Suprapubic skin (tissue), 4 donors: ENCODE data around the gene KIF6. TPM values are rescaled to one million over a fixed set of nuclear protein-coding genes. Genes with fewer than 3 reads are reported as not detected.

Experiments used
- DNase-seq, 2 donors: peaks; one replicate each; pipeline ENCODE4 v3.0.0-alpha.2; 2019; ENCODE audit warnings: low spot score in 2 of 2
- H3K27ac ChIP-seq: fragments of 200-600 bp; sonication (generic); one replicate; pipeline ENCODE4 v1.5.1; 2019
- H3K27me3 ChIP-seq: fragments of 200-600 bp; sonication (generic); one replicate; pipeline ENCODE4 v1.5.1; 2019
- H3K36me3 ChIP-seq: fragments of 200-600 bp; sonication (generic); one replicate; pipeline ENCODE4 v1.5.1; 2019
- H3K4me1 ChIP-seq: fragments of 200-600 bp; sonication (generic); one replicate; pipeline ENCODE4 v1.5.1; 2019
- H3K4me3 ChIP-seq: fragments of 200-600 bp; sonication (generic); one replicate; pipeline ENCODE4 v1.5.1; 2019; ENCODE audit warnings: mild to moderate bottlenecking
- H3K9me3 ChIP-seq: fragments of 200-600 bp; sonication (generic); one replicate; pipeline ENCODE4 v1.5.1; 2019
- EP300 ChIP-seq: sonication (generic); formaldehyde crosslinking; IDR thresholded peaks from one replicate; pipeline ENCODE4 v1.6.1; 2017; ENCODE audit warnings: antibody characterized with exemption
- POLR2A ChIP-seq, 2 donors: fragments of 450-650 bp; IDR thresholded peaks; one replicate each; pipeline ENCODE4 v1.6.1; 2017; ENCODE audit warnings: antibody characterized with exemption in 2 of 2, mild to moderate bottlenecking in 2 of 2, moderate library complexity in 2 of 2
- POLR2AphosphoS5 ChIP-seq, 3 donors: sonication (generic); formaldehyde crosslinking; IDR thresholded peaks; one replicate each; pipeline ENCODE4 v1.6.1; 2017; ENCODE audit warnings: antibody characterized with exemption in 3 of 3
- WGBS: methylation state at CpG from one replicate; pipeline ENCODE4 v1.1.5; 2018; 5-methylcytosine and 5-hydroxymethylcytosine counted together
- total RNA-seq, 4 donors: library from RNA; depleted of rRNA; stranded (reverse); fragments of >200 nt; gene quantifications; one replicate each; pipeline ENCODE4 v1.1.0, GENCODE V29; 2016
- TF ChIP-seq, protein P1 (sequence below), 2 donors: fragments of 200-600 bp in 1 of 2; fragments of 450-650 bp in 1 of 2; sonication (generic) in 1 of 2; IDR thresholded peaks; one replicate each; pipeline ENCODE4 v1.5.1; 2016 to 2019; ENCODE audit warnings: antibody characterized with exemption in 2 of 2, mild to moderate bottlenecking in 1 of 2, moderate library complexity in 1 of 2

The KIF6 gene
- total RNA-seq, 4 donors from 2014 or later, result 0.18 to 1.1 TPM; not detected in 2

GRCh38 chr6:39393075-39393474 is 332.1 kb downstream of the KIF6 start:
- Histone ChIP-seq H3K27ac (no peak overlapping the region), H3K27me3 (no peaks in the 10 kb centered on the region), H3K4me3 (no peak overlapping the region), H3K36me3 (no peaks in the 10 kb centered on the region), H3K4me1 (no peaks in the 10 kb centered on the region), H3K9me3 (no peaks in the 10 kb centered on the region)
- no peak for DNase-seq
- WGBS, result 84% methylated on average over 5 of the region's 5 CpGs
- TF ChIP-seq POLR2A (IDR thresholded peaks at IDR 0.05) (no peak), EP300 (no peak), POLR2AphosphoS5 (IDR thresholded peaks at IDR 0.05) (no peak)
- TF ChIP-seq, protein P1, sequence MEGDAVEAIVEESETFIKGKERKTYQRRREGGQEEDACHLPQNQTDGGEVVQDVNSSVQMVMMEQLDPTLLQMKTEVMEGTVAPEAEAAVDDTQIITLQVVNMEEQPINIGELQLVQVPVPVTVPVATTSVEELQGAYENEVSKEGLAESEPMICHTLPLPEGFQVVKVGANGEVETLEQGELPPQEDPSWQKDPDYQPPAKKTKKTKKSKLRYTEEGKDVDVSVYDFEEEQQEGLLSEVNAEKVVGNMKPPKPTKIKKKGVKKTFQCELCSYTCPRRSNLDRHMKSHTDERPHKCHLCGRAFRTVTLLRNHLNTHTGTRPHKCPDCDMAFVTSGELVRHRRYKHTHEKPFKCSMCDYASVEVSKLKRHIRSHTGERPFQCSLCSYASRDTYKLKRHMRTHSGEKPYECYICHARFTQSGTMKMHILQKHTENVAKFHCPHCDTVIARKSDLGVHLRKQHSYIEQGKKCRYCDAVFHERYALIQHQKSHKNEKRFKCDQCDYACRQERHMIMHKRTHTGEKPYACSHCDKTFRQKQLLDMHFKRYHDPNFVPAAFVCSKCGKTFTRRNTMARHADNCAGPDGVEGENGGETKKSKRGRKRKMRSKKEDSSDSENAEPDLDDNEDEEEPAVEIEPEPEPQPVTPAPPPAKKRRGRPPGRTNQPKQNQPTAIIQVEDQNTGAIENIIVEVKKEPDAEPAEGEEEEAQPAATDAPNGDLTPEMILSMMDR (IDR thresholded peaks at IDR 0.05), result no peak

DNA sequence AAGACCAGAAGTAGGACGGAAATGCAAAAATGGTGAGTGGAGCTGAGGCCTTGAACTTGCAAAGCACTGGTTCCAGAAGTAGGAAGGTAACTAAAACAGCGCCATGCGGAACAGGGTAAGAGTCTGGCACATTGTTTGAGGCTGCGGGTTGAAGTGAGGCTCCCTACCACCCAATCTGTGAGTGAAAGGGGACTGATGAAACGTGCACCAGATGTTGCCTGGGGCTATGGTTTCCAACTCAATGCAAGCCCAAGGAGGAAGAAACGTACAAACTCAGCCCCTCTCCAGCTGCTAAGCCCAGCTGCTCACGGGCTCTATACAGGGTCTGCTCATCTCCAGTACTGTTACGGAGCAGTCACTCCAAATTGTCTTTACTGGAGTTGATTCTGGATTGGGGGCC is 334.0 kb downstream of the KIF6 start:
- H3K9me3 ChIP-seq, result no peaks in the 10 kb centered on the region
- H3K27ac ChIP-seq, result no peak overlapping the region
- no peaks in the 10 kb centered on the region for H3K27me3 ChIP-seq
- no peaks in the 10 kb centered on the region for H3K36me3 ChIP-seq
- 86% methylated on average over 8 of the region's 8 CpGs for WGBS
- H3K4me3 ChIP-seq, result no peak overlapping the region
- no peaks in the 10 kb centered on the region for H3K4me1 ChIP-seq
- DNase-seq, result no peak
- TF ChIP-seq POLR2AphosphoS5 (IDR thresholded peaks at IDR 0.05) (no peak), POLR2A (IDR thresholded peaks at IDR 0.05) (no peak), EP300 (no peak)
- TF ChIP-seq, protein P1 (IDR thresholded peaks at IDR 0.05), result no peak

GRCh38 chr6:39389484-39389767 is 335.8 kb downstream of the KIF6 start:
- H3K4me3 ChIP-seq, result no peak overlapping the region
- 52% methylated on average over 3 of the region's 3 CpGs for WGBS
- no peak overlapping the region for H3K27ac ChIP-seq
- no peaks in the 10 kb centered on the region for H3K4me1 ChIP-seq
- H3K36me3 ChIP-seq, result no peaks in the 10 kb centered on the region
- no peaks in the 10 kb centered on the region for H3K9me3 ChIP-seq
- TF ChIP-seq POLR2AphosphoS5 (IDR thresholded peaks at IDR 0.05) (no peak), POLR2A (IDR thresholded peaks at IDR 0.05) (no peak), EP300 (no peak)
- TF ChIP-seq, protein P1 (IDR thresholded peaks at IDR 0.05), result no peak
- DNase-seq, result no peak
- H3K27me3 ChIP-seq, result no peaks in the 10 kb centered on the region

GRCh38 chr6:39388606-39389483 is 336.4 kb downstream of the KIF6 start:
- TF ChIP-seq POLR2A (IDR thresholded peaks at IDR 0.05) (no peak), POLR2AphosphoS5 (IDR thresholded peaks at IDR 0.05) (no peak), EP300 (no peak)
- TF ChIP-seq, protein P1 (IDR thresholded peaks at IDR 0.05), result no peak
- Histone ChIP-seq H3K27me3 (no peaks in the 10 kb centered on the region), H3K4me3 (no peak overlapping the region), H3K36me3 (no peaks in the 10 kb centered on the region), H3K27ac (no peak overlapping the region), H3K9me3 (no peaks in the 10 kb centered on the region), H3K4me1 (no peaks in the 10 kb centered on the region)
- 55% methylated on average over 12 of the region's 12 CpGs for WGBS
- no peak for DNase-seq

GRCh38 chr6:39387785-39388184 is 337.4 kb downstream of the KIF6 start:
- 51% methylated on average over 3 of the region's 3 CpGs for WGBS
- no peaks in the 10 kb centered on the region for H3K9me3 ChIP-seq

More at GRCh38 chr6:39387785-39388184, 337.4 kb downstream of the KIF6 start:
- no peaks in the 10 kb centered on the region for H3K27me3 ChIP-seq
- DNase-seq, result no peak
- H3K36me3 ChIP-seq, result no peaks in the 10 kb centered on the region
- TF ChIP-seq POLR2A (IDR thresholded peaks at IDR 0.05) (no peak), POLR2AphosphoS5 (IDR thresholded peaks at IDR 0.05) (no peak), EP300 (no peak)
- TF ChIP-seq, protein P1 (IDR thresholded peaks at IDR 0.05), result no peak
- H3K4me3 ChIP-seq, result no peak overlapping the region
- H3K27ac ChIP-seq, result no peak overlapping the region
- no peaks in the 10 kb centered on the region for H3K4me1 ChIP-seq
